HG02885 (cell line): ENCODE data around the gene PPM1H.
A peak's percentile ranks its signal among the peaks of the same experiment; 100 is the strongest.
"Not testable (repeated sequence)": the region's sequence is repeated elsewhere in the genome, so short reads cannot be mapped to it uniquely, and the experiment has no call there.

Experiments used
- ATAC-seq: cut with Tn5 transposase; IDR thresholded peaks from one replicate; pipeline ENCODE4 v1.9.1; 2021; ENCODE audit warnings: mild to moderate bottlenecking; ENCODE audit not compliant: unreplicated experiment, poor library complexity

The PPM1H gene

DNA sequence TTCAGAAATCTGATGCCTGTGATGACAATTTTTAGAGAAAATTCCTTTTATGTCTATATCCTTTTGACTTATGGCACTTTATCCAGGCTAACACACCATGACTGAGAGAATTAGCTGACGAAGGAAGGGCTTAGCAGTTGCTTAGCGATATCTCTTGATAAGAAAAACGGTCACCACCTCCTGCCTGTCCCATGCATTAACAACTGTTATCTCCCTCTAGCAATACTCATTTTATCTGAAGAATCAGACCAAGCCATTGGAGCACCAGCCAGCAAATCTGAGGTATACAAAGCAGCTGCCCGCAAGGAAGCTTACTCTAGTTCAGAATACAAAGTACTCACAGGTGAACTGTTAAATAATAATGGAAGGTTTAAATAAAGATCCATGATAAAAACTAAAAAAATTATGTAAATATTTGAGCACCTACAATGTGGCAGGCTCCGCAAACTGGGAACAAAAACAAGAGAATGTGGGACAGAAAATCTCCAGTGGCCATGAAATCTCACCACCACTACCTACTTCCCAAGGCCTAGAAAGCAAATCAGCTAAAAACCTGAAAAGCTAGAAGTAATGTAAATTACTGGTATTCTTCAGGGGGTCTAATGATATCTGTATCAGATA lies 24.3 kb downstream of the PPM1H start:
- ATAC-seq: no peak

DNA sequence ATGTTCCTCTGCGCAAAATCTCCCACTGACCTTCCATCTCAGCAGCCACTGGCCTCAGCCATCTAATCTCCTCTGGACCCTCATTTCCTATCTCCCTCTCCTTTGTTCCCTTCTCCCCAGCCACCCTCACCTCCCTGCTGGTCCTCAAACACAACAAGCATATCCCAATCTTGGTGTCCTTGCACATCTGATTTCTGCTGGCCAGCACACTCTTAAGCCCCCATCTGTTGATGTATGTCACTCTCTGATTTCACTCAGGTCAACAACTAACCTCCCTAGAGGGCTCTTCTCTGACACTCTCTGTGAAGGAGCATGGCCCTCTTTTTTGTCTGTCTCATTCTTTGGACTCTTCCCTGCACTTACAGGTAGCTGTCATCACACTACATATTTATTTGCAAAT lies 25.6 kb downstream of the PPM1H start:
- ATAC-seq: no peak

DNA sequence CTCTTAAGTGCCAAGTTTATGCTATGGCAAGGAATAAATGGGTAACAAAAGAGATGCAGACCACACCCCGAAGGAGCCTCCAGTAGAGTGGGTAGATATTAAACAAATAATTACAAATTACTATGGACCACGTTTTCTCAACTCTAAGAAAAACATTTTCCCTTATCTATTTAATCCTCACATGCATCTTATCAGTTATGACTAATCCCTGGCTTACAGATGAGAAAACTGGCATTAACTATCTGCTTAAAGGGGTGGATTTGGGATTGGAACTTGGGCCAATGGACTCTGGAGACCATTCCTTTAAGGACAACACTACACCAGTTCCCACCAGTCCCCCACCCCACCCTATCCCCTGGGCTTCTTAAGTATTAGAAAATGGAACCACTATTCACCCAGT lies 26.3 kb downstream of the PPM1H start:
- ATAC-seq: no peak

DNA sequence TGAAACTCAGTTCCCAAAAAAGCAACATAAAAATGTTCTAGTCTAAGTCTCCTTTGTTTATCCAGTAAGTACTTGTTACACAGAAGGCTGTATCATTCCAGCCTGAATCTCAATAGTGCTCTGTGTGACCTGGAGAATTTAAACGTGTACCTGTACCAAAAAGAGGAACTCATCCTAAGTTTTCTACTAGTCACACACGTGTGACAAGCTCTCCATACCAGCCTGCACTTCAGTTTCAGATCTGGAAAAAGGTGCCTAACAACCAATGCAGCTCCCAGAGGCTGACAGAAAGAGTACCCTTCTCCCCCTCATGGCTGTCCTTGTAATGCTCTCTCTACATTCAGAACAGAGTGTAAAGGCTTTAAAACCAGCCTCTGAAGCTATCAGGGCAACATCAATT lies 27.4 kb downstream of the PPM1H start:
- ATAC-seq: no peak

DNA sequence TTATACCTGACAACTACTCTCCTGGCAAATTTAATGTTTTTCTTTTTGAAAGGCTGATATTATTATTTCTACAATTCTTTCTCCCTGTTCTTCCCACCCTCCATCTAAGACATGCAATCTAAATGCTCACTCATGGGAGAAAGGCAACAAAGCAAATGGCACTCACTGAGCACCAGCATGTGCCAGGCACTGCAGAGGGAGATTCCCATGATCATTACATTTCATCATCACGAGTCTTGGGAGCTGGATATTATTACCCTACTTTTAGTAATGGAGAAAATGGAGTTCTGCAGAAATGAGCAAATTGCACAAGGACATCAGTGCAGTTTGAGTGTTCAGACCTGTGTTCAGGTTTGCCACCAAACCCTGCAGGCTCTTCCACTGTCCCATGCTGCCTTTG lies 27.9 kb downstream of the PPM1H start:
- ATAC-seq: no peak

DNA sequence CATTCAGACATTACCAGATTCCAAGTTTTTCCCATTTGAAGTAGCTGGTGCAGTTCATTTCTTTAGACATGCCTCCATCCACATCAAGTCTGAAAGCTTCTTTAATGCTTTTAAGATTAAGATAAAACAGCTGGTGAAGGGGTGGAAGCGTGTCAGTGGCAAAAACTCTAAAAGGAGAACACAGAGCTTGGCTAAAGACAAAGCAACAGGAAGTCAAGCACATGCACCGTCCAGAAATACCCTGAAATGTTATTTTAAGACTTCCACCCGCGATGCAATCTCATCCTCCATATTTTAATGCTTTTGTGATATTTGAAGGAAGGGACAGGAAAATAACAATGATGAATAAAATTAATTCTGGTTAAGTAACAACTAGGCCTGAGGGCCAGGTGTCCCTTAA lies 31.8 kb downstream of the PPM1H start:
- no peak for ATAC-seq

DNA sequence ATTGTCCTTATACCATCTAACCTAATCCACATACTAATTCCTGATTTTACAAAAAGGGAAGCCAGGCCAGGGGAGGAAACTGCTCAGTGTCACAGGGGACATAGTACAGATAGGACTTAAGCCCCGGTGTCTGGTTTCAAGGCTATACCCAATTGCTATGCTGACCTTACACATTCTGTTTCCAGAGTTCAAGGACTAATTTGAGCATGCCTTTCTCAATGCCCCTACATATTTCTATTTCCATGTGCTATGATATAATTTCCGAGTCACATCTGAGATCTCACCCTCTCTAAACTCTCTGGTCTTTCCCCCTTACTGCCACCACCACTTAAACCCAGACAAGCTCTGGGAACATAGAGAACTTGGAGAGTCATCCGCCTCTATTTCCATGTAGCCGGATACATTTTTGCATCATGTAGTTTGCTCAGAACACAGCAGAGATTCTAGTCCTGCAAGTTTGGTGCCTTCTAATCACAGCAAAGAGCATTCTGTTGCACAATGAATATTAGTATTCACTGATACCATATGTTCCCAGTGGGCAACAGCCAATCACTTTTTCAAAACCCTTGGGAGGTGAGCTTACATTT lies 34.2 kb downstream of the PPM1H start:
- no peak for ATAC-seq

DNA sequence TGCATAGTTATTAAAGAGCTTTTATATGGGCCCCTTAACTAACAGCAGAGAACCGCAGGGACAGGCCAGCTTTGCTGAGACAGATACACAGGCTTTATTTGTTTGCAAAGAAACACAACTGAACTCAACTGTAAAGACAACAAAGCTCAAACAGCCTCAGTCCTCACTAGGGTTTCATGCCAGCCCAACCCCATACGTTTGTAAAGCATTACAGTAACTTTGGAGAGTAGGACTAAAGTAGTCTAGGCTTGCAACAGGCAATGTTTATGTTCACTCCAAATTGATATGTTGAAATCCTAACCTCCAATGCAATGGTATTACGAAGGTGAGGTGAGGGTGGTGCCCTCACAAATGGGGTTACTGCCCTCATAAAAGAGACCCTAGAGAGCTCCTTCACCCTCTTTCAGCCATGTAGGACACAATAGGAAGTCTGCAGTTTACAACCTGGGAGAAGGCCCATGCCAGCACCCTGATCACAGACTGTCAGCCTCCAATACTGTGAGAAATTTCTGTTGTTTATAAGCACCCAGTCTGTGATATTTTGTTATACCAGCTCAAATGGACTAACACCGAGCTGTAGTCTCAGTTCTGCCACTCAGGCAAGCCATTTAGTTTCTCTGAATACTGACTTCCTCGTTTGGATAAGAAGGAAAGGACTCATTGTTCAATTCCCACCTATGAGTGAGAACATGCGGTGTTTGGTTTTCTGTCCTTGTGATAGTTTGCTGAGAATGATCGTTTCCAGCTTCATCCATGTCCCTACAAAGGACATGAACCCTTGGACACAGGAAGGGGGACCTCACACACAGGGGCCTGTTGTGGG lies 35.2 kb downstream of the PPM1H start:
- no peak for ATAC-seq

DNA sequence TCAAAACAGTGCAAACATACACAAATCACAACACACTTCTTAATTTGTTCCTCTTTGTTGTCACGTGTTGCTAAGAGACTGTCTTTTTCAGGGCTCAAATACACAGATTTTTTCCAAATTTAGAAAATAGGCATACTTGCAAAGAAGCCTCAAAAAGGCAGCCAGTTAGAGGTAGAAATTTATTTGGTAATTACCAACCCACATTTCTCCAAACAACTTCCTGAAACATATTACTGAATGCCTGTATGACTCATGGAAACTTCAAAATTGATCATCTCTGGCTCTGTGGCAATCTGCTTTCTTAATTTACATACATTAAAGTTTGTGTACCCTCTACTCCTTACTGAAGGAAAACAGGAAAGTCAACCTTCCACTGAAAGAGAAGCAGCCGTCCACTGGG lies 36.4 kb downstream of the PPM1H start:
- no peak for ATAC-seq

DNA sequence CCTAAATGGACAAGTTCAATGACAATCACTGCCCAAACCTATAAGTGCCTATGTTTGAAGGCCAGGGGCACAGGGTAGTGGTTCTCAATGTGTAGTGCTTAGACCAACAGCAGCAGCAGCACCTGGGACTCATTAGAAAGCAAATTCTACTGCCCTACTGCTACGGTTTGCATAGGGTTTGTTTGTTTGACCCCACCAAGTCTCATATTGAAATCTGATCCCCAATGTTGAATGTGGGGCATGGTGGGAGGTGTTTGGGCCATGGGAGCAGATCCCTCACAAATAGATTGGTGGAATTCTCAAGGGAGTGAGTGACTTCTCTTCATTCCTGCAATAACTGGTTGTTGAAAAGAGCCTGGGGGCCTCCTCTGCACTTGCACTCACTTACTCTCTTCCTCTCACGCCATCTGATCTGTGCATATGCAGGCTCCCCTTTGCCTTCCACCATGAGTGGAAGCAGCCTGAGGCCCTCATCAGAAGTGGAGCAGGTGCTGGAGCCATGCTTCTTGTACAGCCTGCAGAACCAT lies 39.5 kb downstream of the PPM1H start:
- no peak for ATAC-seq

DNA sequence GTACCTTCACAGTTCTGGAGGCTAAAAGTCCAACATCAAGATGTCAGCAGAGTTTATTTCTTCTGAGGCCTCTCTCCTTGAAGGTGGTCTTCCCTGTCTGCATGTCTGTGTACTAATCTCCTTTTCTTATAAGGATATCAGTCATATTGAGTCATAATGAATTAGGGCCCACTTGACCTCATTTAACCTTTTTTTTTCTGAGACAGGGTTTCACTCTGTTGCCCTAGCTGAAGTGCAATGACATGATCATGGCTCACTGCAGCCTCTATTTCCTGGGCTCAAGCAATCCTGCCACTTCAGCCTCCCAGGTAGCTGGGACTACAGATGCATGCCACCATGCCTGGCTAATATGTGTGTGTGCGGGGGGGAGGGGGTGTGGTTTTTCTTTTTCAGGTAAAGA lies 41.7 kb downstream of the PPM1H start:
- ATAC-seq: no peak

DNA sequence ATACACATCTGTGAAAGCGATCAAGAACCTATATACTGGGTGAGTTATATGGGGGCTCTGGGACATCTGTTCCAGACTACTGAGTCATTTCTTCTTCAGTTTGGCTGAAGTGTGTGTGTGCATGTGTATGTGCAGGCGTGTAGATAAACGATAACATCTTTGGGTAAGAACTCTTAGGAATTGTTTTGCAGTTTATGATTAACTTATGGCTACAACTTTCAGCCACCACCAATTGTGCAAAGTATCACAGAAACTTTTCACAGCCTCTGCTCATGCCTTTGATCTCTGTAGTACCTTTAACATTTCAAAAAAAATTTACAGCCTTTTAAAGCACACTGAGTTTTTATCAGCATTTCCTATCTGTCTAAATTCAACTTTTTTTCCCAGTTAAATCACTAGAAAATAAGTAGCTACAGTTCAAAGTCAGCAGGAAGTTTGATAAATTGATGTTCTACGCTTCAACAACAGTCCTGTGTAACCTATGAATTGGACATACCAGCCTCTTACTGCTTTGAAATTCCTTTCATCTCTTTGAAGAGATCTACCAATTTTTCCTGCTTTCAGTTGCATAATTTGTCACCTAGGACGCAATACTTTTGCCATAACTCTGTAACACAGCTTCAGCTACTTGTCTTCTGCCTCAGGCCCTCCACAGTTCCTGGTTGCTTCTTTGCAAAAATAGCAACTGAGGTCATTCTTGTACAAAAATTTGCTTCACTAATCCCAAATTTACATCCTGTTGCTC lies 43.0 kb downstream of the PPM1H start:
- no peak for ATAC-seq

DNA sequence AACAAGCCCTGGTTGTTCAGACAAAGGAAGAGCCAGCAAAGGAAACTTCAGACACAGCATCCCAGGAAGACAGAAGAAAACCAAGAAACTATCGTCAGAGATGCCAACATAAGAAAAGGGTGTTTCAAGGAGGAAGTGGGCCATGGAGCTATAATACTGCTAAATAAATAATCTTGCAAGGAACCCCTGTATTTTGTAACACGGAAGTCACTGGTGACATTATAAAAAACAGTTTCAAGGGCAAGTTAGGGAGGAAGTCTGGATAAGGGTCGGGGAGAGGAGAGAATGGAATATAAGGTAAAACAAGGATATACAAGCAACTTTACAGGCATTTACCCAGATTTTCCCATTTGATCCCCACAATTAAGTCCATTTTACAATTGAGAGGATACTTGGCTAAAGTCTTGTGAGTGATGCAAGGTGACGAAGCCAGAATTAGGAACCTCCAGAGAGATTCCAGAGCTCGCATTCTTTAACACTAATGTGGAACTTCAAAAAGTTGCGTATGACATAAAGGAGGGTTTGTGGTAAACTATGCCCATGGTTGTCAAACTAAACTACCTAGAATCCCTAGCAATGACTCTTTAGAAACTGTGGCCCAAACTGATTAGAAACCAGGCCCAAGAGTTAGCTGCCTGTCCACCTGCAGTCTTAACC lies 46.4 kb downstream of the PPM1H start:
- no peak for ATAC-seq

DNA sequence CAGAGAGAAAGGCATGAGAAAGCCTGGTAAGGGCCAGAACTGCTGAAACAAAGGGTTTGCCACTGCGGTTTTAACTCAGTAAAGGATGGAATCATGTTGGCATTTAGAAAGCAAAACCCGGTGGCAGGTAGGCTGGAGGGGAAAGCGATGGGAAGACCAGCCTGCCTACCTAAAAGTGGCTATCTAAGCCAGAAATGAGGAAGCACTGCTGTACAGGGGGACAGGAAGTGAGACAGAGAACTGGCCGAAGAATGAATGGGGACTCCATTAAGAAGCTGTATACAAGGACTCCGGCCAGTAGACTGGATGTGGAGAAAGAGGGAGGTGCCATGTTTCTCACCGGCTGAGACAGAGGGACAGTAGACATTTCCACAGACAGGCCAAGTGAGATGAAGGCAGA lies 48.2 kb downstream of the PPM1H start:
- no peak for ATAC-seq

DNA sequence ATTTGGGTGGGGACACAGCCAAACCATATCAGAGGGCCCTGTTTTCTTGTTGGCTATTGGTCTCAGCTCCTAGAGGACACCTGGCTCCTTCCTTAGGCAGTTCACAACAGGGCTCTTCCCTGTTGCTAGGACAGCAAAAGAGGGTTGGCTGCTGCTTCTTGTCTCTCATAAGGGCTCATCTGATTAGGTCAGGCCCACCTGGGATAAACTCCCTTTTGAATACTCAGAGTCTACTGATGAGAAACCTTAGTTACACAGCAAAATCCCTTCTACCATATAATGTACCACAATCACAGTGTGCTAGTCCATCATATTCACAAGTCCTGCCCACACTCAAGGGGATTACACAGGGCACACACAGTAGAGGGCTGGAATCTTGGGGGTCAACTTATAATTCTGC lies 49.7 kb downstream of the PPM1H start:
- ATAC-seq: no peak

DNA sequence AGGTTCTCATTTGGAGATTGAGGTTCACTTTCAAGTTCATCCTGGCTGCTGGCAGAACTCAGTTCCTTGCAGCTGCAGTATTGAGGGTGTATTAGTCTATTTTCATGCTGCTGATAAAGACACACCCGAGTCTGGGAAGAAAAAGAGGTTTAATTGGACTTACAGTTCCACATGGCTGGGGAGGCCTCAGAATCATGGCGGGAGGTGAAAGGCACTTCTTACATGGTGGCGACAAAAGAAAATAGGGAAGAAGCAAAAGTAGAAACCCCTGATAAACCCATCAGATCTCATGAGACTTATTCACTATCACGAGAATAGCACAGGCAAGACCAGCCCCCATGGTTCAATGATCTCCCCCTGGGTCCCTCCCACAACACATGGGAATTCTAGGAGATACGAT lies 50.1 kb downstream of the PPM1H start:
- not testable (repeated sequence) for ATAC-seq

DNA sequence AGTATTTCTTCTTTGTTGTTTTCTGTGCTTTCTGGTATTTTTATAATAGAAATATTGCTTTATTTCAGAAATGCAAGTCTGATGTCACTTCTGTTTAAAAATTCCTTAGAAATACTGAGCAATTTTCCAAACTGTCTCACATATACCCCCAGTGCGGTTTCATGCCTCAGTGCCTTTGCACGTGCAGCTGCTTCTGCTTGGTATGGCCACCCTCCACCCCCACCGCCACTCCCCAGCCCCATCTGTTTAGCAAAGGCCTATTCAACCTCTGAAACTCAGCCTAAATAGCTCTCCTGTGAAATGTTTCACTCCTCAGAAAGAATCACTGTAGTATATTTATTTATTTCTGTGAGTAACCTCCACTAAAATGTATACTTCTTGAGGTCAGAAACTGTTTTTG lies 52.3 kb downstream of the PPM1H start:
- ATAC-seq: no peak

DNA sequence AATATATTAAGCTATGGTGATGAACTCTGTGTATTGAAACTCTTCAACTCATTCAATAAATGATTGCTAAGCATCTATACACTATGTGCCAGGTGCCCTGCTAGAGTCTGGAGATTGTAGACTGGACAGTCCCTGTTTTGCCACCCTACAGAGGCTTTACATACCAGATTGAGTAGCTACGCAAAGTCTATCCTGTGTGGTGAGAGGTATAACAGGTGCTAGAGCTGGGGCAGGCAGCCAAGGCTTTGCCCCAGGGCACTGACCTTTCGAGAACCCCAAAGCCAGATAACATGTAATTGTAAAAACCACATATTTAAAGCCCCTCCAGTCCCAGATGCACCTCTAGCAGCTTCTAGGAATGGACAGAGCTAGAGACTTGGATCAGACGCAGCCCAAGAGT lies 52.8 kb downstream of the PPM1H start:
- peak; percentile 48 for ATAC-seq

DNA sequence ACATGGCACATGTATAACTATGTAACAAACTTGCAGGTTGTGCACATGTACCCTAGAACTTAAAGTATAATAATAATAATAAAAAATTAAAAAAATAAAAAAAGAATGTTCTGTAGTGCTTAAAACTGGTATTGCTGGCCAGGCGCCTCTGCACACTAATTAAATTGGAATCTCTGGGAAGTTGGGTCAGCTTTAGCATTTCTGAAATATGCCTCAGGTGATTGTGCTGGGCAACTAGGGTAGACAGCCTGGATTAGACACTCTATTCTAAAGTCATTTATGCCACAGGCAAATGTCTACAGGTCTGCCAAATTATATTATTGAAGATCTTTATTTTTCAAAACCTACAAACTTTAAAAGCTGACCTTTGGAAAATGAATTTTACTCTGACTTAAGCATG lies 55.3 kb downstream of the PPM1H start:
- no peak for ATAC-seq

DNA sequence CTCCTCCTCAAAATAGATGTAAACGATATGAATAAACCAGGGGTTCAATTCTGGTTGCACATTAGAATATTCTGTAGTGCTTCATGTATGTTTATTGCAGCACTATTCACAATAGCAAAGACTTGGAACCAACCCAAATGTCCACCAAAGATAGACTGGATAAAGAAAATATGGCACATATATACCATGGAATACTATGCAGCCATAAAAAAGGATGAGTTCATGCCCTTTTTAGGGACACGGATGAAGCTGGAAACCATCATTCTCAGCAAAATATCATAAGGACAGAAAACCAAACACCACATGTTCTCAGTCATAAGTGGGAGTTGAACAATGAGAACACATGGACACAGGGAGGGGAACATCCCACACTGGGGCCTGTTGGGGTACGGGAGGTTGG lies 55.7 kb downstream of the PPM1H start:
- ATAC-seq: not testable (repeated sequence)
